ENCODE results near the gene ATOX1. TPM values are rescaled to one million over a fixed set of nuclear protein-coding genes. Genes with fewer than 3 reads are reported as not detected.

The ATOX1 gene
- total and polyA plus RNA-seq, 3 donors from 2014 or later: 115 to 145 (median 135) TPM

GRCh38 chr5:151718646-151719045 lies 39.8 kb downstream of the ATOX1 start:
- H3K4me1 ChIP-seq: peaks cover 41% of the 10 kb centered on the region
- peak; percentile 30 for DNase-seq
- H3K36me3 ChIP-seq (ENCODE audit: low read depth, missing control alignments): no peaks in the 10 kb centered on the region
- 37 to 39% methylated on average over 3 of the region's 3 CpGs for WGBS, 2 donors
- no peaks in the 10 kb centered on the region for H3K27me3 ChIP-seq
- intact Hi-C loops (cut with DNase I; ENCODE audit: low total_unique reads): no loop called here
- TF ChIP-seq, protein P1, sequence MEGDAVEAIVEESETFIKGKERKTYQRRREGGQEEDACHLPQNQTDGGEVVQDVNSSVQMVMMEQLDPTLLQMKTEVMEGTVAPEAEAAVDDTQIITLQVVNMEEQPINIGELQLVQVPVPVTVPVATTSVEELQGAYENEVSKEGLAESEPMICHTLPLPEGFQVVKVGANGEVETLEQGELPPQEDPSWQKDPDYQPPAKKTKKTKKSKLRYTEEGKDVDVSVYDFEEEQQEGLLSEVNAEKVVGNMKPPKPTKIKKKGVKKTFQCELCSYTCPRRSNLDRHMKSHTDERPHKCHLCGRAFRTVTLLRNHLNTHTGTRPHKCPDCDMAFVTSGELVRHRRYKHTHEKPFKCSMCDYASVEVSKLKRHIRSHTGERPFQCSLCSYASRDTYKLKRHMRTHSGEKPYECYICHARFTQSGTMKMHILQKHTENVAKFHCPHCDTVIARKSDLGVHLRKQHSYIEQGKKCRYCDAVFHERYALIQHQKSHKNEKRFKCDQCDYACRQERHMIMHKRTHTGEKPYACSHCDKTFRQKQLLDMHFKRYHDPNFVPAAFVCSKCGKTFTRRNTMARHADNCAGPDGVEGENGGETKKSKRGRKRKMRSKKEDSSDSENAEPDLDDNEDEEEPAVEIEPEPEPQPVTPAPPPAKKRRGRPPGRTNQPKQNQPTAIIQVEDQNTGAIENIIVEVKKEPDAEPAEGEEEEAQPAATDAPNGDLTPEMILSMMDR (IDR thresholded peaks at IDR 0.05): no peak
- no peak for TF ChIP-seq POLR2A (IDR thresholded peaks at IDR 0.05)
- H3K9me3 ChIP-seq: no peaks in the 10 kb centered on the region
- H3K4me3 ChIP-seq: no peak overlapping the region
- H3K27ac ChIP-seq: peak overlapping the region; percentile 28 to 64

- peaks cover 41% of the 10 kb centered on the region for H3K4me1 ChIP-seq
- no peaks in the 10 kb centered on the region for H3K27me3 ChIP-seq
- TF ChIP-seq, protein P1 (IDR thresholded peaks at IDR 0.05): no peak
- TF ChIP-seq POLR2A (IDR thresholded peaks at IDR 0.05): no peak
- intact Hi-C loops (cut with DNase I; ENCODE audit: low total_unique reads): no loop called here
- H3K36me3 ChIP-seq (ENCODE audit: low read depth, missing control alignments): no peaks in the 10 kb centered on the region
- H3K9me3 ChIP-seq: no peaks in the 10 kb centered on the region
- 56 to 67% methylated on average over 2 of the region's 2 CpGs for WGBS, 2 donors
- no peak overlapping the region for H3K4me3 ChIP-seq
- H3K27ac ChIP-seq: peak overlapping the region in 1 of 2 donors; percentile 8
- DNase-seq: no peak
Observed at GRCh38 chr5:151718153-151718552, 40.3 kb downstream of the ATOX1 start.

DNA sequence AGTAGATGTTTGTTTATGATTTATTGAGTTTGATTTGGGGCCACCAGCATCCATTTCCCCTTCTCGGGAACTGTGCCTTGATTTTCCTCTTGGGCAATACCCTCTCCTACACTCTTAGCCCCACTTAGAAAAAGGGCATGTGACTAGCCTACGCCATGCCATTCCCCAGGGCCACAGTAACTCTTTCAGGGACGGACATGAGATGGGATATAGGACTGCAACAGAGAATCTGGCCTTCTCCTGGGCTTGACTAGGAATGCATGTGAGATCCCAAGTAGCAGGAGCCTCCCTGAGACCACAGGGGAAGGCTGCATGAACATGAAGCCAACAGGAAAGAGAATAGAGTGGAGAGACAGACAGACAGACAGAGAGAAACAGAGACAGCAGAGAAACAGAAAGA lies 41.0 kb downstream of the ATOX1 start:
- H3K4me1 ChIP-seq: peaks cover 41% of the 10 kb centered on the region
- WGBS, 2 donors: 54 to 78% methylated on average over 3 of the region's 3 CpGs
- no peaks in the 10 kb centered on the region for H3K27me3 ChIP-seq
- TF ChIP-seq, protein P1 (IDR thresholded peaks at IDR 0.05): no peak
- H3K27ac ChIP-seq: no peak overlapping the region
- peak; percentile 6 for DNase-seq
- intact Hi-C loops (cut with DNase I; ENCODE audit: low total_unique reads): no loop called here
- H3K4me3 ChIP-seq: no peak overlapping the region
- H3K9me3 ChIP-seq: no peaks in the 10 kb centered on the region
- no peaks in the 10 kb centered on the region for H3K36me3 ChIP-seq (ENCODE audit: low read depth, missing control alignments)

DNA sequence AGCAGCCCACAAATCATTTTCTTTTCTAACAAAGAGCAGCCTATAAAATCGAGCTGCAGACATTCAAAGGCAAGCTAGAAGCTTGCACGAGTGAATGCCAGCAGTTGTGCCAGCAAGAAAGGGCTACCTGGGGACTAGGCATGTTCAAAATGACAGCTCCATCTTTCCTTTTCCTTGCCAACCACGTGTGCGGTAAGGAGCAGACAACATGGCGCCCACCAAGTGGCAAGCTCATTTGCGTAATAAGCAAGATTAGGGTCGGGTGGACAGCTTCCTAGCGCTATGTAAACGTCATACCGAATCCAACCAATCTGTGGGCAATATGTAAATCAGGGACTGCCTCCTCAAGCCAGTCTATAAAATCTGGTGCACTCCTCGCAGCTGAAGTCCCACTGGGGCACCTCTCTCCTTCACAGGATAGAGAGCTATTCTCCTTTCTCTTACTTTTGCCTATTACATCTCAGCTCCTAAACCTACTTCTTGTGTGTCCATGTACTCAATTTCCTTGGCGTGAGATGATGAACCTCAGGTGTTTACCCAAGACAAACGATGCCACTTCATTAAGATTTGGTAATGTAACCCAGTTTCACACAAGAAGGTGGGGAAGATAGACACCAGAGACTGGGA lies 49.2 kb downstream of the ATOX1 start:
- intact Hi-C loops (cut with DNase I; ENCODE audit: low total_unique reads): no loop called here
- no peaks in the 10 kb centered on the region for H3K27me3 ChIP-seq
- no peaks in the 10 kb centered on the region for H3K9me3 ChIP-seq
- WGBS, 2 donors: 65 to 70% methylated on average over 13 of the region's 13 CpGs
- no peaks in the 10 kb centered on the region for H3K36me3 ChIP-seq (ENCODE audit: low read depth, missing control alignments)
- H3K4me1 ChIP-seq: no peaks in the 10 kb centered on the region
- peak overlapping the region in 1 of 2 donors; percentile 44 for H3K27ac ChIP-seq
- no peak overlapping the region for H3K4me3 ChIP-seq
- peak; percentile 49 for DNase-seq
- TF ChIP-seq, protein P1 (IDR thresholded peaks at IDR 0.05): no peak
- TF ChIP-seq POLR2A (IDR thresholded peaks at IDR 0.05): no peak

DNA sequence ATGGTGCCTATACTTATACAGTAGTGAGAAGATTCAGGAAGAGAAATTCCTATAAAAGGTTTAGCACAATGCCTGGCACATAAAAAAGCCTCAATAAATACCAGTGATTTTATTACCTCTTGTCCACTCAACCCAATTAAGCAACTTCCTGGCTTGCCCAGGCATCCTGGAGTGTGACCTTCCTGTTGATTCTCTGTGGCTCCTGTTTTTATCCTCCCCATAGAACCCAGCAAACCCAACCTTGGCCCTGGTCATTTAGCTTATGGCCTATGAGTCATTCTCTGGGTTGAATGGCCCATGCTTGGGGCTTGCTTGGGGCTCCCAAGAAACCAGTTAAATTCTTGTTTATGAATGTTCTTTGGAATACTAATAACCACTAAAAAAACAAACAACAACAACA lies 50.3 kb downstream of the ATOX1 start:
- TF ChIP-seq POLR2A (IDR thresholded peaks at IDR 0.05): no peak
- TF ChIP-seq, protein P1 (IDR thresholded peaks at IDR 0.05): no peak
- Histone ChIP-seq H3K27ac (peak overlapping the region in 1 of 2 donors; percentile 44), H3K36me3 (ENCODE audit: low read depth, missing control alignments) (no peaks in the 10 kb centered on the region), H3K27me3 (no peaks in the 10 kb centered on the region), H3K4me3 (no peak overlapping the region), H3K9me3 (no peaks in the 10 kb centered on the region), H3K4me1 (no peaks in the 10 kb centered on the region)
- intact Hi-C loops (cut with DNase I; ENCODE audit: low total_unique reads): no loop called here
- peak; percentile 15 for DNase-seq
